HFF-Myc (cell line): ENCODE data around the gene DISC1.
"Not testable (repeated sequence)": the region's sequence is repeated elsewhere in the genome, so short reads cannot be mapped to it uniquely, and the experiment has no call there.

Experiments
- DNase-seq: peaks from one replicate; pipeline ENCODE4 v3.0.0-alpha.2; 2011; ENCODE audit warnings: low read depth; ENCODE audit errors: extremely low read depth
- H3K4me3 ChIP-seq: replicated peaks from 2 replicates; pipeline ENCODE4 v1.5.1; 2011; ENCODE audit warnings: low read depth, mild to moderate bottlenecking, control low read depth, low read length
- CTCF ChIP-seq: IDR thresholded peaks from 2 replicates; pipeline ENCODE4 v1.5.1; 2012; ENCODE audit warnings: mild to moderate bottlenecking, low read depth, low read length, control low read depth; ENCODE audit errors: missing control alignments

The DISC1 gene

GRCh38 chr1:231643071-231643934, 16.7 kb downstream of the DISC1 start:
- DNase-seq = no peak

GRCh38 chr1:231643935-231644237, 17.3 kb downstream of the DISC1 start:
- H3K4me3 ChIP-seq = no peak overlapping the region
- no peak for TF ChIP-seq CTCF
- no peak for DNase-seq

More at GRCh38 chr1:231643071-231643934, 16.7 kb downstream of the DISC1 start:
- TF ChIP-seq CTCF = no peak
- no peak overlapping the region for H3K4me3 ChIP-seq

- H3K4me3 ChIP-seq, DNase-seq: not testable (repeated sequence)
Observed at GRCh38 chr1:231645634-231646033, 19.0 kb downstream of the DISC1 start.

- not testable (repeated sequence) for DNase-seq, H3K4me3 ChIP-seq
Observed at GRCh38 chr1:231646165-231646564, 19.6 kb downstream of the DISC1 start.

- H3K4me3 ChIP-seq, DNase-seq: not testable (repeated sequence)
Observed at GRCh38 chr1:231651621-231652260, 25.2 kb downstream of the DISC1 start.

GRCh38 chr1:231653632-231654031, 27.0 kb downstream of the DISC1 start:
- H3K4me3 ChIP-seq = no peak overlapping the region
- DNase-seq = no peak
- TF ChIP-seq CTCF = no peak

- DNase-seq = no peak
- TF ChIP-seq CTCF = no peak
- no peak overlapping the region for H3K4me3 ChIP-seq
Observed at GRCh38 chr1:231656741-231657140, 30.2 kb downstream of the DISC1 start.

- not testable (repeated sequence) for DNase-seq, H3K4me3 ChIP-seq
Observed at GRCh38 chr1:231658223-231658622, 31.6 kb downstream of the DISC1 start.

- no peak for TF ChIP-seq CTCF
- no peak overlapping the region for H3K4me3 ChIP-seq
- no peak for DNase-seq
Observed at GRCh38 chr1:231660198-231660597, 33.6 kb downstream of the DISC1 start.
